GM23338 (cell line): ENCODE data around the gene ELAVL4. TPM values are rescaled to one million over a fixed set of nuclear protein-coding genes. Genes with fewer than 3 reads are reported as not detected.
"Not testable (repeated sequence)": the region's sequence is repeated elsewhere in the genome, so short reads cannot be mapped to it uniquely, and the experiment has no call there.

Experiments
- ATAC-seq: fragments of 200-7000 bp; cut with Tn5 transposase; 3 replicates; pipeline ENCODE4 v1.9.1; 2020
- DNase-seq: peaks from one replicate; pipeline ENCODE4 v3.0.0-alpha.2; 2015; ENCODE audit warnings: low spot score
- H2AFZ ChIP-seq: fragments of 200-600 bp; sonication (generic); 2 replicates; pipeline ENCODE4 v1.8.0; 2016; ENCODE audit warnings: antibody characterized with exemption, mild to moderate bottlenecking, moderate library complexity
- H3F3A ChIP-seq: fragments of 200-600 bp; sonication (generic); replicated peaks from 2 replicates; pipeline ENCODE4 v1.8.0; 2017; ENCODE audit warnings: antibody characterized with exemption, mixed run types, low read depth
- H3K27ac ChIP-seq: fragments of 200-600 bp; sonication (generic); 2 replicates; pipeline ENCODE4 v1.6.1; 2016; ENCODE audit warnings: low read depth
- H3K27me3 ChIP-seq: fragments of 200-600 bp; sonication (generic); 2 replicates; pipeline ENCODE4 v1.8.0; 2016; ENCODE audit warnings: mild to moderate bottlenecking, mixed run types, moderate library complexity; ENCODE audit not compliant: insufficient read depth
- H3K36me3 ChIP-seq: fragments of 200-600 bp; sonication (generic); 2 replicates; pipeline ENCODE4 v1.8.0; 2016; ENCODE audit warnings: mild to moderate bottlenecking; ENCODE audit not compliant: insufficient read depth
- H3K4me1 ChIP-seq: fragments of 200-600 bp; sonication (generic); 2 replicates; pipeline ENCODE4 v1.8.0; 2016; ENCODE audit warnings: mild to moderate bottlenecking, moderate library complexity; ENCODE audit not compliant: insufficient read depth
- H3K4me2 ChIP-seq: fragments of 200-600 bp; sonication (generic); 2 replicates; pipeline ENCODE4 v1.7.1; 2017; ENCODE audit warnings: mixed run types
- H3K4me3 ChIP-seq: fragments of 200-600 bp; sonication (generic); 2 replicates; pipeline ENCODE4 v1.6.1; 2016; ENCODE audit warnings: mixed run types
- H3K79me2 ChIP-seq: fragments of 200-600 bp; sonication (generic); replicated peaks from 2 replicates; pipeline ENCODE4 v1.8.0; 2017; ENCODE audit warnings: mild to moderate bottlenecking; ENCODE audit not compliant: insufficient read depth
- H3K9me2 ChIP-seq: fragments of 200-600 bp; sonication (generic); 2 replicates; pipeline ENCODE4 v1.8.0; 2017; ENCODE audit not compliant: insufficient read depth
- H4K20me1 ChIP-seq: fragments of 200-600 bp; sonication (generic); replicated peaks from 2 replicates; pipeline ENCODE4 v1.8.0; 2017; ENCODE audit warnings: mild to moderate bottlenecking; ENCODE audit not compliant: insufficient read depth
- H3K27ac Mint-ChIP-seq: 2 replicates; pipeline ENCODE4 v1.8.0; 2020; ENCODE audit warnings: inconsistent platforms, mild to moderate bottlenecking, moderate library complexity, mixed read lengths
- H3K27me3 Mint-ChIP-seq: 3 replicates; pipeline ENCODE4 v1.8.0; 2022; ENCODE audit warnings: low read depth, mild to moderate bottlenecking, moderate library complexity, mixed read lengths, inconsistent platforms; ENCODE audit not compliant: insufficient read depth, poor library complexity
- H3K36me3 Mint-ChIP-seq: 3 replicates; pipeline ENCODE4 v1.8.0; 2021; ENCODE audit warnings: low read depth, mild to moderate bottlenecking, inconsistent platforms, moderate library complexity, mixed read lengths
- H3K4me1 Mint-ChIP-seq: 3 replicates; pipeline ENCODE4 v1.8.0; 2020; ENCODE audit warnings: mild to moderate bottlenecking, inconsistent platforms, mixed read lengths
- H3K4me3 Mint-ChIP-seq: 3 replicates; pipeline ENCODE4 v1.8.0; 2021; ENCODE audit warnings: moderate library complexity, mild to moderate bottlenecking, inconsistent platforms, mixed read lengths
- H3K9me3 Mint-ChIP-seq: 3 replicates; pipeline ENCODE4 v1.8.0; 2020; ENCODE audit warnings: moderate library complexity, mild to moderate bottlenecking, inconsistent platforms, mixed read lengths
- CREB1 ChIP-seq: fragments of 250-450 bp; sonication (Bioruptor Pico); IDR thresholded peaks from 2 replicates; pipeline ENCODE4 v1.5.0; 2020; ENCODE audit warnings: low read depth, mild to moderate bottlenecking, moderate library complexity
- CTCF ChIP-seq, 2 experiments: fragments of 200-600 bp in 1 of 2; sonication (generic) in 1 of 2; conservative IDR thresholded peaks; 2 replicates each; pipeline versions ENCODE4 v1.5.1 to v1.6.1; 2016 to 2017; ENCODE audit warnings: antibody characterized with exemption in 2 of 2, low read depth in 2 of 2, mild to moderate bottlenecking in 2 of 2, moderate library complexity in 1 of 2
- ETS1 ChIP-seq: IDR thresholded peaks from 2 replicates; pipeline ENCODE4 v1.6.1; 2016; ENCODE audit warnings: antibody characterized with exemption
- EZH2 ChIP-seq: fragments of 200-600 bp; sonication (generic); IDR thresholded peaks from one replicate; pipeline ENCODE4 v1.8.0; 2017; ENCODE audit warnings: antibody characterized with exemption, mild to moderate bottlenecking, low read depth; ENCODE audit not compliant: unreplicated experiment
- EZH2phosphoT487 ChIP-seq: fragments of 200-600 bp; sonication (generic); IDR thresholded peaks from one replicate; pipeline ENCODE4 v1.8.1; 2018; ENCODE audit warnings: antibody characterized with exemption; ENCODE audit not compliant: unreplicated experiment
- JUNB ChIP-seq: IDR thresholded peaks from one replicate; pipeline ENCODE4 v1.6.1; 2016; ENCODE audit warnings: antibody characterized with exemption; ENCODE audit not compliant: unreplicated experiment
- NANOG ChIP-seq: IDR thresholded peaks from 2 replicates; pipeline ENCODE4 v1.6.1; 2016; ENCODE audit warnings: antibody characterized with exemption, borderline replicate concordance
- POLR2AphosphoS5 ChIP-seq: IDR thresholded peaks from 2 replicates; pipeline ENCODE4 v1.6.1; 2016; ENCODE audit warnings: antibody characterized with exemption, low read depth
- STAT1 ChIP-seq: IDR thresholded peaks from one replicate; pipeline ENCODE4 v1.6.1; 2016; ENCODE audit warnings: antibody characterized with exemption; ENCODE audit not compliant: unreplicated experiment
- ZNF114 ChIP-seq: fragments of 250-450 bp; sonication (Bioruptor Pico); IDR thresholded peaks from 2 replicates; pipeline ENCODE4 v1.5.0; 2020; ENCODE audit warnings: mild to moderate bottlenecking, moderate library complexity
- ZNF462 ChIP-seq: fragments of 250-450 bp; sonication (Bioruptor Pico); IDR thresholded peaks from 2 replicates; pipeline ENCODE4 v1.5.0; 2020; ENCODE audit warnings: mild to moderate bottlenecking, moderate library complexity
- polyA plus RNA-seq: library from polyadenylated mRNA; unstranded; fragments of >200 nt; fragmentation: Nextera tagmentation; extraction: Ambion mirVana; gene quantifications from 2 replicates; pipeline ENCODE4 v1.2.1, GENCODE V29; 2016
- total RNA-seq: library from RNA; depleted of rRNA; stranded (reverse); fragments of >200 nt; shearing (Covaris generic); gene quantifications from 2 replicates; pipeline ENCODE4 v1.2.3, GENCODE V29; 2014

Gene ELAVL4
- total and polyA plus RNA-seq, 2 experiments from 2014 or later: 1.4 to 1.9 TPM

GRCh38 chr1:50166351-50166750, 57.6 kb downstream of the ELAVL4 start:
- H3K4me3 ChIP-seq, H3K9me3 Mint-ChIP-seq, DNase-seq, H3K27ac Mint-ChIP-seq, H3K27me3 Mint-ChIP-seq, H3K4me3 Mint-ChIP-seq, H4K20me1 ChIP-seq, H3K36me3 ChIP-seq, H3F3A ChIP-seq, H3K27me3 ChIP-seq, H3K27ac ChIP-seq, H3K9me2 ChIP-seq, ATAC-seq, H3K4me2 ChIP-seq, H2AFZ ChIP-seq, H3K79me2 ChIP-seq, H3K36me3 Mint-ChIP-seq: not testable (repeated sequence)
- H3K4me1 Mint-ChIP-seq: peaks cover 19% of the 10 kb centered on the region
- peaks cover 15% of the 10 kb centered on the region for H3K4me1 ChIP-seq

- no peaks in the 10 kb centered on the region for H3K27me3 ChIP-seq
- TF ChIP-seq ZNF114 (CRISPR knock-in tag) (no peak), ZNF462 (no peak), ETS1 (no peak), CTCF (conservative IDR thresholded peaks at IDR 0.05; ENCODE audit: low read depth in 2 of 2) (no peak), NANOG (no peak), JUNB (no peak), CREB1 (CRISPR knock-in tag) (no peak), EZH2phosphoT487 (no peak), EZH2 (no peak), POLR2AphosphoS5 (no peak), STAT1 (no peak)
These were observed 63.6 kb downstream of the ELAVL4 start for GRCh38 chr1:50172299-50172698.

More at GRCh38 chr1:50172299-50172698, 63.6 kb downstream of the ELAVL4 start:
- peaks cover 7% of the 10 kb centered on the region; the same call in 2 of the 3 replicates for H3K4me1 Mint-ChIP-seq
- H3K4me3 ChIP-seq: no peak overlapping the region
- ATAC-seq (no peak), DNase-seq (no peak)
- H3K9me2 ChIP-seq: no peaks in the 10 kb centered on the region
- H4K20me1 ChIP-seq: no peaks in the 10 kb centered on the region
- no peaks in the 10 kb centered on the region for H3K79me2 ChIP-seq
- no peaks in the 10 kb centered on the region for H3K4me1 ChIP-seq
- H3K9me3 Mint-ChIP-seq: no peaks in the 10 kb centered on the region
- no peaks in the 10 kb centered on the region for H3K27me3 Mint-ChIP-seq
- no peak overlapping the region for H3K27ac Mint-ChIP-seq
- H3F3A ChIP-seq: no peaks in the 10 kb centered on the region
- H3K4me3 Mint-ChIP-seq: no peak overlapping the region
- H3K36me3 Mint-ChIP-seq: no peaks in the 10 kb centered on the region
- no peak overlapping the region for H3K4me2 ChIP-seq
- H3K36me3 ChIP-seq: no peaks in the 10 kb centered on the region
- no peak overlapping the region for H2AFZ ChIP-seq
- H3K27ac ChIP-seq: no peak overlapping the region
